ENCODE results near the gene EDN3. TPM values are rescaled to one million over a fixed set of nuclear protein-coding genes. Genes with fewer than 3 reads are reported as not detected.

The EDN3 gene
- total and polyA plus RNA-seq, 9 of the 15 experiments (the other 6 are each of a cell fraction or from before 2014, with no cell fraction given) = not detected

- 6% methylated on average over 20 of the region's 20 CpGs for WGBS (ENCODE audit: insufficient coverage, low coverage, missing lambda C conversion rate)
- Histone ChIP-seq H3K36me3 (ENCODE audit: control insufficient read depth, insufficient read depth, low read length) (no peaks in the 10 kb centered on the region), H3K9me1 (ENCODE audit: control insufficient read depth, insufficient read depth, low read length) (peaks cover 2% of the 10 kb centered on the region), H3K4me3 (no peak overlapping the region), H3K4me2 (ENCODE audit: insufficient read depth, low read length) (no peak overlapping the region), H3K4me1 (replicated peaks in 1 of 2; ENCODE audit: control insufficient read depth in 2 of 2, insufficient read depth in 2 of 2, low read length in 2 of 2) (no peaks in the 10 kb centered on the region), H3K9me3 (replicated peaks; ENCODE audit: control insufficient read depth, insufficient read depth, low read depth, low read length) (no peaks in the 10 kb centered on the region), H3K27me3 (ENCODE audit: control insufficient read depth in 2 of 2, insufficient read depth in 2 of 2, low read length in 2 of 2) (peaks cover 34 to 50% of the 10 kb centered on the region in 2 experiments), H3K79me2 (ENCODE audit: control insufficient read depth, insufficient read depth, low read length) (no peaks in the 10 kb centered on the region), H3K9ac (ENCODE audit: insufficient read depth in 1 of 2, low read depth in 2 of 2, low read length in 2 of 2) (no peak overlapping the region), H4K20me1 (replicated peaks; ENCODE audit: control insufficient read depth, insufficient read depth, low read length) (peaks cover under 1% of the 10 kb centered on the region; the same call in 1 of the 2 replicates), H2AFZ (ENCODE audit: low read depth, low read length) (no peak overlapping the region), H3K27ac (ENCODE audit: extremely low read depth, low read depth, low read length) (no peak overlapping the region)
- BruUV-seq (replicated peaks) = no TSS peak
- in situ Hi-C loops (cut with MboI) = no loop called here
- ChIA-PET POLR2A (no interaction called here), CTCF (ENCODE audit: low intra/inter-chr PET ratio) (no interaction called here)
- DNase-seq (ENCODE audit: extremely low read depth in 1 of 4, low spot score in 3 of 4) (no peak), ATAC-seq (no peak), FAIRE-seq (no peak)
- intact Hi-C loops (cut with micrococcal nuclease) = no loop called here
- TF ChIP-seq GABPA (tag; conservative IDR thresholded peaks at IDR 0.05; ENCODE audit: low read depth) (no peak), ZNF318 (IDR thresholded peaks at IDR 0.05; ENCODE audit: borderline replicate concordance in 1 of 2, low read depth in 1 of 2) (no peak), RBM34 (IDR thresholded peaks at IDR 0.05; ENCODE audit: borderline replicate concordance, insufficient read depth, low read length) (no peak), THRB (CRISPR knock-in tag; conservative IDR thresholded peaks at IDR 0.05) (no peak), SFPQ (IDR thresholded peaks at IDR 0.05; ENCODE audit: low read depth, low read length) (no peak), NR2C1 (IDR thresholded peaks at IDR 0.05) (no peak), NR2C1 (tag; IDR thresholded peaks at IDR 0.05) (no peak)
Observed at GRCh38 chr20:59318201-59318790, 17.9 kb downstream of the EDN3 start.

All from K562 (cell line).